ENCODE measurements around the gene TNFRSF1A. TPM values are rescaled to one million over a fixed set of nuclear protein-coding genes. Genes with fewer than 3 reads are reported as not detected.

The TNFRSF1A gene
- total RNA-seq, 4 donors from 2014 or later = 229 to 317 (median 258) TPM

GRCh38 chr12:6386491-6386890 is 44.6 kb upstream of the TNFRSF1A start:
- no peaks in the 10 kb centered on the region for H3K27me3 ChIP-seq
- 32 to 33% methylated on average over 1 of the region's 1 CpG for WGBS, 2 donors (ENCODE audit: low coverage in 1 of 2)
- no peak for DNase-seq
- peaks cover 20 to 62% (median 53%) of the 10 kb centered on the region in 4 donors for H3K4me1 ChIP-seq
- intact Hi-C loops (cut with DNase I; ENCODE audit: low total_unique reads) = no loop called here
- peak overlapping the region; percentile 0 to 95 (median 47) for H3K27ac ChIP-seq
- H3K9me3 ChIP-seq = no peaks in the 10 kb centered on the region
- no peak overlapping the region for H3K4me3 ChIP-seq
- peaks cover 0 to 21% (median 8%) of the 10 kb centered on the region in 4 donors for H3K36me3 ChIP-seq
- TF ChIP-seq, protein P1, sequence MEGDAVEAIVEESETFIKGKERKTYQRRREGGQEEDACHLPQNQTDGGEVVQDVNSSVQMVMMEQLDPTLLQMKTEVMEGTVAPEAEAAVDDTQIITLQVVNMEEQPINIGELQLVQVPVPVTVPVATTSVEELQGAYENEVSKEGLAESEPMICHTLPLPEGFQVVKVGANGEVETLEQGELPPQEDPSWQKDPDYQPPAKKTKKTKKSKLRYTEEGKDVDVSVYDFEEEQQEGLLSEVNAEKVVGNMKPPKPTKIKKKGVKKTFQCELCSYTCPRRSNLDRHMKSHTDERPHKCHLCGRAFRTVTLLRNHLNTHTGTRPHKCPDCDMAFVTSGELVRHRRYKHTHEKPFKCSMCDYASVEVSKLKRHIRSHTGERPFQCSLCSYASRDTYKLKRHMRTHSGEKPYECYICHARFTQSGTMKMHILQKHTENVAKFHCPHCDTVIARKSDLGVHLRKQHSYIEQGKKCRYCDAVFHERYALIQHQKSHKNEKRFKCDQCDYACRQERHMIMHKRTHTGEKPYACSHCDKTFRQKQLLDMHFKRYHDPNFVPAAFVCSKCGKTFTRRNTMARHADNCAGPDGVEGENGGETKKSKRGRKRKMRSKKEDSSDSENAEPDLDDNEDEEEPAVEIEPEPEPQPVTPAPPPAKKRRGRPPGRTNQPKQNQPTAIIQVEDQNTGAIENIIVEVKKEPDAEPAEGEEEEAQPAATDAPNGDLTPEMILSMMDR (IDR thresholded peaks at IDR 0.05) = no peak
- no peak for TF ChIP-seq EP300 (IDR thresholded peaks at IDR 0.05; ENCODE audit: low read depth)
- no peak for TF ChIP-seq POLR2A (IDR thresholded peaks at IDR 0.05)
- TF ChIP-seq POLR2AphosphoS5 (IDR thresholded peaks at IDR 0.05) = no peak
- in situ Hi-C loops (cut with MboI; ENCODE audit: low pct_ligation_motif_present in 1 of 4, low pct_unique_long_range_greater_than_20kb in 1 of 4, low sequenced_read_pairs in 3 of 4) = no loop called here

DNA sequence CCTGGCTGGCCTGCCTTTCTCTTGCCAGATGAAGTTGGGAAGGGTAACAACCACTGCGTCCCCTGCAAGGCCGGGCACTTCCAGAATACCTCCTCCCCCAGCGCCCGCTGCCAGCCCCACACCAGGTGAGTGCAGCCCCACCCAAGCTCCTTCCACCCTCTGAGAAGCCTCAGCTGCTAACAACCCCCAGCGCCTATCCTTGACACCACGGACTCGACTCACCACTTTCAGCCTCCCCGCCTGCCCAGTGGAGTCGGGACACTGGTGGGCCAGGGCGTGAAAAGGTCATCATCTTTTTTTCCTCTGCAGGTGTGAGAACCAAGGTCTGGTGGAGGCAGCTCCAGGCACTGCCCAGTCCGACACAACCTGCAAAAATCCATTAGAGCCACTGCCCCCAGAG is 44.2 kb upstream of the TNFRSF1A start:
- H3K4me3 ChIP-seq = no peak overlapping the region
- peak overlapping the region; percentile 0 to 95 (median 47) for H3K27ac ChIP-seq
- no peaks in the 10 kb centered on the region for H3K27me3 ChIP-seq
- in situ Hi-C loops (cut with MboI; ENCODE audit: low pct_ligation_motif_present in 1 of 4, low pct_unique_long_range_greater_than_20kb in 1 of 4, low sequenced_read_pairs in 3 of 4) = no loop called here
- DNase-seq = no peak
- no peaks in the 10 kb centered on the region for H3K9me3 ChIP-seq
- intact Hi-C loops (cut with DNase I; ENCODE audit: low total_unique reads) = no loop called here
- H3K4me1 ChIP-seq = peaks cover 19 to 57% (median 49%) of the 10 kb centered on the region in 4 donors
- no peak for TF ChIP-seq EP300 (IDR thresholded peaks at IDR 0.05; ENCODE audit: low read depth)
- no peak for TF ChIP-seq POLR2A (IDR thresholded peaks at IDR 0.05)
- TF ChIP-seq, protein P1 (IDR thresholded peaks at IDR 0.05) = no peak
- no peak for TF ChIP-seq POLR2AphosphoS5 (IDR thresholded peaks at IDR 0.05)
- 61 to 74% methylated on average over 6 to 11 of the region's 11 CpGs for WGBS, 2 donors (ENCODE audit: low coverage in 1 of 2)
- H3K36me3 ChIP-seq = peaks cover 0 to 21% (median 6%) of the 10 kb centered on the region in 4 donors

GRCh38 chr12:6384499-6385436 is 42.9 kb upstream of the TNFRSF1A start:
- H3K9me3 ChIP-seq = no peaks in the 10 kb centered on the region
- no peaks in the 10 kb centered on the region for H3K27me3 ChIP-seq
- 37% methylated on average over 36 of the region's 36 CpGs; no CpG with 5 or more reads in 1 of the 2 donors for WGBS, 2 donors (ENCODE audit: low coverage in 1 of 2)
- H3K4me3 ChIP-seq = peak overlapping the region; percentile 55 to 87 (median 68)
- intact Hi-C loops (cut with DNase I; ENCODE audit: low total_unique reads) = loop anchor here (5.0 kb wide), 1 partner anchor 47 kb away; no protein-coding TSS in a partner anchor
- TF ChIP-seq EP300 (IDR thresholded peaks at IDR 0.05; ENCODE audit: low read depth) (no peak), POLR2A (IDR thresholded peaks at IDR 0.05) (peak; percentile 35), POLR2AphosphoS5 (IDR thresholded peaks at IDR 0.05) (peak in 1 of 3 donors; percentile 15)
- TF ChIP-seq, protein P1 (IDR thresholded peaks at IDR 0.05) = no peak
- peak overlapping the region; percentile 94 to 97 (median 95) for H3K27ac ChIP-seq
- peaks cover 0 to 21% (median 6%) of the 10 kb centered on the region in 4 donors for H3K36me3 ChIP-seq
- H3K4me1 ChIP-seq = peaks cover 16 to 55% (median 38%) of the 10 kb centered on the region in 4 donors
- peak; percentile 31 for DNase-seq
- in situ Hi-C loops (cut with MboI; ENCODE audit: low pct_ligation_motif_present in 1 of 4, low pct_unique_long_range_greater_than_20kb in 1 of 4, low sequenced_read_pairs in 3 of 4) = no loop called here

Data from transverse colon (tissue), 4 donors.